CD14-positive monocyte (primary cell): ENCODE results near the gene ALS2CL. TPM values are rescaled to one million over a fixed set of nuclear protein-coding genes. Genes with fewer than 3 reads are reported as not detected.

Experiments used
- DNase-seq, 3 donors: peaks; one replicate each; pipeline ENCODE4 v3.0.0-alpha.2; 2011 to 2022
- H2AFZ ChIP-seq: 2 replicates; pipeline ENCODE4 v1.6.0; 2012; ENCODE audit warnings: mild to moderate bottlenecking, low read depth, low read length, inconsistent platforms; ENCODE audit not compliant: insufficient read depth, poor library complexity, severe bottlenecking
- H3K27ac ChIP-seq, 2 donors: 1 replicate in 1 of 2; 2 replicates in 1 of 2; pipeline ENCODE4 v1.5.1; 2012 to 2013; ENCODE audit warnings: low read length in 2 of 2, control low read depth in 1 of 2, inconsistent platforms in 1 of 2, low read depth in 1 of 2, mild to moderate bottlenecking in 1 of 2
- H3K27me3 ChIP-seq, 2 donors: one replicate each; pipeline versions ENCODE4 v1.6.0 to v1.6.1; 2011 to 2013; ENCODE audit warnings: low read length in 2 of 2; ENCODE audit not compliant: control insufficient read depth in 2 of 2, insufficient read depth in 2 of 2
- H3K36me3 ChIP-seq, 2 donors: replicated peaks in 1 of 2; 1 replicate in 1 of 2; 2 replicates in 1 of 2; pipeline versions ENCODE4 v1.5.1 to v1.6.1; 2012 to 2013; ENCODE audit warnings: low read length in 2 of 2, control low read depth in 1 of 2, inconsistent platforms in 1 of 2, mild to moderate bottlenecking in 1 of 2; ENCODE audit not compliant: insufficient read depth in 2 of 2, control insufficient read depth in 1 of 2
- H3K4me1 ChIP-seq, 2 donors: 1 replicate in 1 of 2; 2 replicates in 1 of 2; pipeline versions ENCODE4 v1.5.1 to v1.6.1; 2012 to 2013; ENCODE audit warnings: low read length in 2 of 2, control low read depth in 1 of 2, inconsistent platforms in 1 of 2, mild to moderate bottlenecking in 1 of 2, moderate library complexity in 1 of 2; ENCODE audit not compliant: insufficient read depth in 2 of 2, control insufficient read depth in 1 of 2
- H3K4me2 ChIP-seq: replicated peaks from 2 replicates; pipeline ENCODE3; 2012; ENCODE audit warnings: low read length, moderate library complexity, mild to moderate bottlenecking; ENCODE audit not compliant: poor library complexity, severe bottlenecking; ENCODE audit errors: extremely low read depth
- H3K4me3 ChIP-seq, 3 experiments: fragments of 200-600 bp in 1 of 3; sonication (generic) in 1 of 3; replicated peaks in 1 of 3; 1 replicate in 2 of 3; 2 replicates in 1 of 3; pipeline ENCODE4 v1.5.1; 2011 to 2013; ENCODE audit warnings: low read length in 3 of 3, mild to moderate bottlenecking in 3 of 3, control low read depth in 2 of 3, low read depth in 2 of 3, inconsistent platforms in 1 of 3, moderate library complexity in 1 of 3
- H3K79me2 ChIP-seq: 2 replicates; pipeline ENCODE4 v1.6.0; 2012; ENCODE audit warnings: mild to moderate bottlenecking, control low read depth, inconsistent platforms, low read length, moderate library complexity; ENCODE audit not compliant: insufficient read depth
- H3K9ac ChIP-seq: 2 replicates; pipeline ENCODE4 v1.6.0; 2017; ENCODE audit warnings: low read length, mild to moderate bottlenecking; ENCODE audit not compliant: insufficient read depth, poor library complexity, severe bottlenecking
- H3K9me3 ChIP-seq, 2 donors: replicated peaks in 1 of 2; 1 replicate in 1 of 2; 2 replicates in 1 of 2; pipeline versions ENCODE4 v1.5.1 to v1.6.1; 2012 to 2013; ENCODE audit warnings: low read length in 2 of 2, control low read depth in 1 of 2; ENCODE audit not compliant: control insufficient read depth in 1 of 2, insufficient read depth in 1 of 2
- H4K20me1 ChIP-seq: 2 replicates; pipeline ENCODE4 v1.6.0; 2012; ENCODE audit warnings: mild to moderate bottlenecking, low read length, control low read depth, moderate library complexity; ENCODE audit not compliant: insufficient read depth
- H3K27ac Mint-ChIP-seq, 7 donors: one replicate each; pipeline ENCODE4 v1.8.0; 2020; ENCODE audit warnings: mild to moderate bottlenecking in 7 of 7, mixed read lengths in 7 of 7, moderate library complexity in 6 of 7, inconsistent platforms in 2 of 7
- H3K27me3 Mint-ChIP-seq, 3 donors: one replicate each; pipeline ENCODE4 v1.8.0; 2021 to 2022; ENCODE audit warnings: low read depth in 3 of 3, mild to moderate bottlenecking in 3 of 3, mixed read lengths in 3 of 3, moderate library complexity in 3 of 3, inconsistent platforms in 1 of 3
- H3K36me3 Mint-ChIP-seq, 2 donors: one replicate each; pipeline ENCODE4 v1.8.0; 2020; ENCODE audit warnings: mixed read lengths in 2 of 2, inconsistent platforms in 1 of 2, mild to moderate bottlenecking in 1 of 2
- H3K4me1 Mint-ChIP-seq: one replicate; pipeline ENCODE4 v1.8.0; 2020; ENCODE audit warnings: mild to moderate bottlenecking, mixed read lengths
- H3K4me3 Mint-ChIP-seq, 2 donors: one replicate each; pipeline ENCODE4 v1.8.0; 2020; ENCODE audit warnings: mild to moderate bottlenecking in 2 of 2, mixed read lengths in 2 of 2, moderate library complexity in 1 of 2
- H3K9me3 Mint-ChIP-seq, 7 donors: one replicate each; pipeline ENCODE4 v1.8.0; 2020 to 2022; ENCODE audit warnings: mixed read lengths in 7 of 7, mild to moderate bottlenecking in 6 of 7, moderate library complexity in 6 of 7, inconsistent platforms in 2 of 7
- CTCF ChIP-seq: fragments of 200-600 bp; IDR thresholded peaks from one replicate; pipeline ENCODE4 v1.8.0; 2022; ENCODE audit warnings: antibody characterized with exemption, mild to moderate bottlenecking
- WGBS: methylation state at CpG from one replicate; pipeline ENCODE4 v1.1.5; 2013; ENCODE audit warnings: missing lambda C conversion rate; ENCODE audit not compliant: insufficient coverage; 5-methylcytosine and 5-hydroxymethylcytosine counted together
- intact Hi-C, 2 donors: fragments of 100-400 bp; cut with micrococcal nuclease; formaldehyde crosslinking; loops; one replicate each; pipeline versions ENCODE4 v1.15.0 to v1.15.1; 2023
- polyA plus RNA-seq, 3 donors: library from polyadenylated mRNA; depleted of rRNA in 1 of 3; unstranded in 2 of 3; stranded (reverse) in 1 of 3; fragments of 300-500 nt in 2 of 3; fragments of >200 nt in 1 of 3; fragmentation: Illumina TruSeq in 2 of 3; gene quantifications; 1 replicate in 2 of 3; 2 replicates in 1 of 3; pipeline ENCODE4 v1.2.3, GENCODE V29; 2012 to 2021

ALS2CL gene
- polyA plus RNA-seq, 3 donors, result 0.38 to 5.7 (median 0.55) TPM

- Mint-ChIP-seq H3K27me3 (peaks cover 5 to 12% (median 11%) of the 10 kb centered on the region in 3 donors), H3K4me3 (no peak overlapping the region), H3K4me1 (no peaks in the 10 kb centered on the region), H3K27ac (no peak overlapping the region), H3K36me3 (no peaks in the 10 kb centered on the region), H3K9me3 (no peaks in the 10 kb centered on the region)
- Histone ChIP-seq H3K4me2 (no peak overlapping the region), H2AFZ (no peak overlapping the region), H3K4me1 (no peaks in the 10 kb centered on the region), H3K9ac (no peak overlapping the region), H3K4me3 (no peak overlapping the region), H3K36me3 (no peaks in the 10 kb centered on the region), H4K20me1 (no peaks in the 10 kb centered on the region), H3K27ac (no peak overlapping the region), H3K27me3 (no peaks in the 10 kb centered on the region), H3K9me3 (no peaks in the 10 kb centered on the region), H3K79me2 (no peaks in the 10 kb centered on the region)
- TF ChIP-seq CTCF, result no peak
- WGBS, result 96% methylated on average over 8 of the region's 8 CpGs
- intact Hi-C loops, result no loop called here
- no peak for DNase-seq
These were observed 34.2 kb downstream of the ALS2CL start for GRCh38 chr3:46659285-46659684.

GRCh38 chr3:46656778-46657556 lies 36.5 kb downstream of the ALS2CL start:
- Histone ChIP-seq H2AFZ (no peak overlapping the region), H3K4me2 (no peak overlapping the region), H3K9me3 (peaks cover 3% of the 10 kb centered on the region in 2 donors), H3K4me3 (no peak overlapping the region), H3K27me3 (peaks cover 0 to 3% of the 10 kb centered on the region in 2 donors), H3K36me3 (no peaks in the 10 kb centered on the region), H3K27ac (no peak overlapping the region), H4K20me1 (no peaks in the 10 kb centered on the region), H3K79me2 (no peaks in the 10 kb centered on the region), H3K4me1 (no peaks in the 10 kb centered on the region), H3K9ac (no peak overlapping the region)
- DNase-seq, result no peak
- intact Hi-C loops, result no loop called here
- no peaks in the 10 kb centered on the region for H3K4me1 Mint-ChIP-seq
- peaks cover 5 to 6% (median 5%) of the 10 kb centered on the region in 3 donors for H3K27me3 Mint-ChIP-seq
- no peak overlapping the region for H3K27ac Mint-ChIP-seq
- no peaks in the 10 kb centered on the region for H3K36me3 Mint-ChIP-seq
- no peak overlapping the region for H3K4me3 Mint-ChIP-seq
- H3K9me3 Mint-ChIP-seq, result peaks cover 3 to 9% (median 7%) of the 10 kb centered on the region in 7 donors
- WGBS, result 100% methylated on average over 5 of the region's 9 CpGs
- TF ChIP-seq CTCF, result no peak
